ENCODE measurements around the gene CRYGN.

DNA sequence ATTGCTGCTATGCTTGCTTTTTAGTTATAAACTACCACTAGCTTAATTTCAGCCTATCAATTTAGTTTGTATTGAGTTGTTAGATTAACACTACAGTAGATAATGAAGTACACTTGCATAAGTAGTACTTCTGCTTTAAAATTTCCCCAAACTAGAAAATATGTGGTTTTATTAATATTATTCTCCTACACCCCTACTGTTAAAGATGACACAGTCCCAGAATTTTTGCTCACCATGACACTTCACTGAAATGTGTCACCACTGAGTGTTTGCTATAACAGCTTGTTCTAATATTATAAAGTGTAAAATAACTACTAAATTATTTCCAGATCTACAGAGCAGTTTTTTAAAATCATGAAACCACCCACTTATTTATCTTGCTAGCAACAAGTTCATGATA is 48.2 kb upstream of the CRYGN start:
- TF ChIP-seq POLR2AphosphoS5 (IDR thresholded peaks at IDR 0.05; ENCODE audit: low read depth) (no peak), EZH2phosphoT487 (IDR thresholded peaks at IDR 0.05; ENCODE audit: unreplicated experiment) (no peak), JUNB (IDR thresholded peaks at IDR 0.05; ENCODE audit: unreplicated experiment) (no peak), EZH2 (IDR thresholded peaks at IDR 0.05; ENCODE audit: low read depth, unreplicated experiment) (no peak), CREB1 (CRISPR knock-in tag; IDR thresholded peaks at IDR 0.05; ENCODE audit: low read depth) (no peak)
- TF ChIP-seq, protein P1, sequence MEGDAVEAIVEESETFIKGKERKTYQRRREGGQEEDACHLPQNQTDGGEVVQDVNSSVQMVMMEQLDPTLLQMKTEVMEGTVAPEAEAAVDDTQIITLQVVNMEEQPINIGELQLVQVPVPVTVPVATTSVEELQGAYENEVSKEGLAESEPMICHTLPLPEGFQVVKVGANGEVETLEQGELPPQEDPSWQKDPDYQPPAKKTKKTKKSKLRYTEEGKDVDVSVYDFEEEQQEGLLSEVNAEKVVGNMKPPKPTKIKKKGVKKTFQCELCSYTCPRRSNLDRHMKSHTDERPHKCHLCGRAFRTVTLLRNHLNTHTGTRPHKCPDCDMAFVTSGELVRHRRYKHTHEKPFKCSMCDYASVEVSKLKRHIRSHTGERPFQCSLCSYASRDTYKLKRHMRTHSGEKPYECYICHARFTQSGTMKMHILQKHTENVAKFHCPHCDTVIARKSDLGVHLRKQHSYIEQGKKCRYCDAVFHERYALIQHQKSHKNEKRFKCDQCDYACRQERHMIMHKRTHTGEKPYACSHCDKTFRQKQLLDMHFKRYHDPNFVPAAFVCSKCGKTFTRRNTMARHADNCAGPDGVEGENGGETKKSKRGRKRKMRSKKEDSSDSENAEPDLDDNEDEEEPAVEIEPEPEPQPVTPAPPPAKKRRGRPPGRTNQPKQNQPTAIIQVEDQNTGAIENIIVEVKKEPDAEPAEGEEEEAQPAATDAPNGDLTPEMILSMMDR (conservative IDR thresholded peaks at IDR 0.05; ENCODE audit: low read depth in 2 of 2) = no peak
- TF ChIP-seq, protein P2, sequence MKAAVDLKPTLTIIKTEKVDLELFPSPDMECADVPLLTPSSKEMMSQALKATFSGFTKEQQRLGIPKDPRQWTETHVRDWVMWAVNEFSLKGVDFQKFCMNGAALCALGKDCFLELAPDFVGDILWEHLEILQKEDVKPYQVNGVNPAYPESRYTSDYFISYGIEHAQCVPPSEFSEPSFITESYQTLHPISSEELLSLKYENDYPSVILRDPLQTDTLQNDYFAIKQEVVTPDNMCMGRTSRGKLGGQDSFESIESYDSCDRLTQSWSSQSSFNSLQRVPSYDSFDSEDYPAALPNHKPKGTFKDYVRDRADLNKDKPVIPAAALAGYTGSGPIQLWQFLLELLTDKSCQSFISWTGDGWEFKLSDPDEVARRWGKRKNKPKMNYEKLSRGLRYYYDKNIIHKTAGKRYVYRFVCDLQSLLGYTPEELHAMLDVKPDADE (IDR thresholded peaks at IDR 0.05) = no peak
- TF ChIP-seq, protein P3, sequence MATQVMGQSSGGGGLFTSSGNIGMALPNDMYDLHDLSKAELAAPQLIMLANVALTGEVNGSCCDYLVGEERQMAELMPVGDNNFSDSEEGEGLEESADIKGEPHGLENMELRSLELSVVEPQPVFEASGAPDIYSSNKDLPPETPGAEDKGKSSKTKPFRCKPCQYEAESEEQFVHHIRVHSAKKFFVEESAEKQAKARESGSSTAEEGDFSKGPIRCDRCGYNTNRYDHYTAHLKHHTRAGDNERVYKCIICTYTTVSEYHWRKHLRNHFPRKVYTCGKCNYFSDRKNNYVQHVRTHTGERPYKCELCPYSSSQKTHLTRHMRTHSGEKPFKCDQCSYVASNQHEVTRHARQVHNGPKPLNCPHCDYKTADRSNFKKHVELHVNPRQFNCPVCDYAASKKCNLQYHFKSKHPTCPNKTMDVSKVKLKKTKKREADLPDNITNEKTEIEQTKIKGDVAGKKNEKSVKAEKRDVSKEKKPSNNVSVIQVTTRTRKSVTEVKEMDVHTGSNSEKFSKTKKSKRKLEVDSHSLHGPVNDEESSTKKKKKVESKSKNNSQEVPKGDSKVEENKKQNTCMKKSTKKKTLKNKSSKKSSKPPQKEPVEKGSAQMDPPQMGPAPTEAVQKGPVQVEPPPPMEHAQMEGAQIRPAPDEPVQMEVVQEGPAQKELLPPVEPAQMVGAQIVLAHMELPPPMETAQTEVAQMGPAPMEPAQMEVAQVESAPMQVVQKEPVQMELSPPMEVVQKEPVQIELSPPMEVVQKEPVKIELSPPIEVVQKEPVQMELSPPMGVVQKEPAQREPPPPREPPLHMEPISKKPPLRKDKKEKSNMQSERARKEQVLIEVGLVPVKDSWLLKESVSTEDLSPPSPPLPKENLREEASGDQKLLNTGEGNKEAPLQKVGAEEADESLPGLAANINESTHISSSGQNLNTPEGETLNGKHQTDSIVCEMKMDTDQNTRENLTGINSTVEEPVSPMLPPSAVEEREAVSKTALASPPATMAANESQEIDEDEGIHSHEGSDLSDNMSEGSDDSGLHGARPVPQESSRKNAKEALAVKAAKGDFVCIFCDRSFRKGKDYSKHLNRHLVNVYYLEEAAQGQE (IDR thresholded peaks at IDR 0.05; ENCODE audit: unreplicated experiment) = no peak

Data from GM23338 (cell line).